ENCODE measurements around the gene ADARB2. TPM values are rescaled to one million over a fixed set of nuclear protein-coding genes. Genes with fewer than 3 reads are reported as not detected.

The ADARB2 gene
- total RNA-seq, 4 donors from 2014 or later, result 0.32 to 1.6 (median 0.80) TPM

GRCh38 chr10:1177936-1178335, 559.4 kb downstream of the ADARB2 start:
- WGBS, result 95% methylated on average over 8 of the region's 9 CpGs
- H3K4me1 ChIP-seq, result no peaks in the 10 kb centered on the region
- H3K27me3 ChIP-seq, result no peaks in the 10 kb centered on the region
- H3K36me3 ChIP-seq, result no peaks in the 10 kb centered on the region
- TF ChIP-seq EP300 (IDR thresholded peaks at IDR 0.05), result no peak
- TF ChIP-seq CTCF (IDR thresholded peaks at IDR 0.05), result no peak
- no peak for TF ChIP-seq POLR2A (IDR thresholded peaks at IDR 0.05)
- TF ChIP-seq POLR2AphosphoS5 (IDR thresholded peaks at IDR 0.05), result no peak
- H3K9me3 ChIP-seq, result no peaks in the 10 kb centered on the region
- no peak overlapping the region for H3K4me3 ChIP-seq
- DNase-seq (ENCODE audit: low spot score in 2 of 2), result peak in 1 of 2 donors; percentile 62
- no peak overlapping the region for H3K27ac ChIP-seq

GRCh38 chr10:1175956-1176565, 561.3 kb downstream of the ADARB2 start:
- no peaks in the 10 kb centered on the region for H3K27me3 ChIP-seq
- no peaks in the 10 kb centered on the region for H3K9me3 ChIP-seq
- no peaks in the 10 kb centered on the region for H3K4me1 ChIP-seq
- WGBS, result 84% methylated on average over 22 of the region's 23 CpGs
- TF ChIP-seq EP300 (IDR thresholded peaks at IDR 0.05) (no peak), CTCF (IDR thresholded peaks at IDR 0.05) (no peak), POLR2A (IDR thresholded peaks at IDR 0.05) (no peak), POLR2AphosphoS5 (IDR thresholded peaks at IDR 0.05) (no peak)
- H3K4me3 ChIP-seq, result no peak overlapping the region
- peak in 1 of 2 donors; percentile 35 for DNase-seq (ENCODE audit: low spot score in 2 of 2)
- no peak overlapping the region for H3K27ac ChIP-seq
- H3K36me3 ChIP-seq, result no peaks in the 10 kb centered on the region

- Histone ChIP-seq H3K27me3 (peaks cover 9% of the 10 kb centered on the region), H3K27ac (no peak overlapping the region), H3K4me1 (no peaks in the 10 kb centered on the region), H3K36me3 (no peaks in the 10 kb centered on the region), H3K4me3 (no peak overlapping the region), H3K9me3 (no peaks in the 10 kb centered on the region)
- DNase-seq (ENCODE audit: low spot score in 2 of 2), result no peak
- no peak for TF ChIP-seq POLR2A (IDR thresholded peaks at IDR 0.05)
- TF ChIP-seq EP300 (IDR thresholded peaks at IDR 0.05), result no peak
- WGBS, result 59% methylated on average over 5 of the region's 5 CpGs
Measured at GRCh38 chr10:1174022-1174421, 563.3 kb downstream of the ADARB2 start.

GRCh38 chr10:1173091-1173490, 564.2 kb downstream of the ADARB2 start:
- no CpG with 5 or more reads among the region's 27 CpGs for WGBS
- Histone ChIP-seq H3K4me1 (no peaks in the 10 kb centered on the region), H3K9me3 (no peaks in the 10 kb centered on the region), H3K4me3 (no peak overlapping the region), H3K36me3 (no peaks in the 10 kb centered on the region), H3K27ac (no peak overlapping the region), H3K27me3 (peaks cover 9% of the 10 kb centered on the region)
- TF ChIP-seq CTCF (IDR thresholded peaks at IDR 0.05) (no peak), POLR2A (IDR thresholded peaks at IDR 0.05) (no peak), POLR2AphosphoS5 (IDR thresholded peaks at IDR 0.05) (no peak), EP300 (IDR thresholded peaks at IDR 0.05) (no peak)
- DNase-seq (ENCODE audit: low spot score in 2 of 2), result no peak

- H3K9me3 ChIP-seq, result no peaks in the 10 kb centered on the region
- no peaks in the 10 kb centered on the region for H3K4me1 ChIP-seq
- peaks cover 9% of the 10 kb centered on the region for H3K27me3 ChIP-seq
- H3K4me3 ChIP-seq, result no peak overlapping the region
- no peak overlapping the region for H3K27ac ChIP-seq
- TF ChIP-seq EP300 (IDR thresholded peaks at IDR 0.05) (no peak), POLR2AphosphoS5 (IDR thresholded peaks at IDR 0.05) (no peak), CTCF (IDR thresholded peaks at IDR 0.05) (no peak), POLR2A (IDR thresholded peaks at IDR 0.05) (no peak)
- no peak for DNase-seq (ENCODE audit: low spot score in 2 of 2)
- no peaks in the 10 kb centered on the region for H3K36me3 ChIP-seq
- 65% methylated on average over 15 of the region's 15 CpGs for WGBS
Measured at GRCh38 chr10:1172256-1172984, 564.9 kb downstream of the ADARB2 start.

All from suprapubic skin (tissue), 4 donors.